Neural progenitor cell (in vitro differentiated cells): ENCODE data around the gene OSBPL8. TPM values are rescaled to one million over a fixed set of nuclear protein-coding genes. Genes with fewer than 3 reads are reported as not detected.

Experiments used
- DNase-seq: peaks from one replicate; pipeline ENCODE4 v3.0.0-alpha.2; 2016; ENCODE audit warnings: low spot score
- H2AFZ ChIP-seq: fragments of 200-600 bp; sonication (generic); replicated peaks from 2 replicates; pipeline ENCODE4 v1.6.1; 2016; ENCODE audit warnings: antibody characterized with exemption
- H3F3A ChIP-seq: fragments of 200-600 bp; sonication (generic); 2 replicates; pipeline ENCODE4 v1.6.1; 2016; ENCODE audit warnings: antibody characterized with exemption, low read depth
- H3K27ac ChIP-seq: fragments of 200-600 bp; sonication (generic); 2 replicates; pipeline ENCODE4 v1.5.1; 2016; ENCODE audit warnings: mild to moderate bottlenecking
- H3K27me3 ChIP-seq: fragments of 200-600 bp; sonication (generic); 2 replicates; pipeline ENCODE4 v1.6.1; 2016; ENCODE audit warnings: mild to moderate bottlenecking, moderate library complexity
- H3K36me3 ChIP-seq: fragments of 200-600 bp; sonication (generic); 2 replicates; pipeline ENCODE4 v1.5.1; 2016
- H3K4me1 ChIP-seq: fragments of 200-600 bp; sonication (generic); 2 replicates; pipeline ENCODE4 v1.6.1; 2016; ENCODE audit warnings: mixed run types
- H3K4me2 ChIP-seq: fragments of 200-600 bp; sonication (generic); 2 replicates; pipeline ENCODE4 v1.6.1; 2016
- H3K4me3 ChIP-seq: fragments of 200-600 bp; sonication (generic); 2 replicates; pipeline ENCODE4 v1.5.1; 2016
- H3K79me2 ChIP-seq: fragments of 200-600 bp; sonication (generic); 2 replicates; pipeline ENCODE4 v1.6.1; 2016; ENCODE audit warnings: low read depth
- H3K9ac ChIP-seq: fragments of 200-600 bp; sonication (generic); 2 replicates; pipeline ENCODE4 v1.6.1; 2016
- H3K9me3 ChIP-seq: fragments of 200-600 bp; sonication (generic); 2 replicates; pipeline ENCODE4 v1.5.1; 2016; ENCODE audit warnings: low read depth
- H4K20me1 ChIP-seq: fragments of 200-600 bp; sonication (generic); 2 replicates; pipeline ENCODE4 v1.6.1; 2016; ENCODE audit warnings: low read depth
- H3K27ac Mint-ChIP-seq: 3 replicates; pipeline ENCODE4 v1.8.0; 2021; ENCODE audit warnings: mixed read lengths
- H3K27me3 Mint-ChIP-seq: 2 replicates; pipeline ENCODE4 v1.8.0; 2022; ENCODE audit warnings: low read depth, mild to moderate bottlenecking, inconsistent platforms, moderate library complexity, mixed read lengths; ENCODE audit not compliant: insufficient read depth
- H3K36me3 Mint-ChIP-seq: 3 replicates; pipeline ENCODE4 v1.8.0; 2021; ENCODE audit warnings: mixed read lengths
- H3K4me1 Mint-ChIP-seq: 3 replicates; pipeline ENCODE4 v1.8.0; 2021; ENCODE audit warnings: mixed read lengths
- H3K4me3 Mint-ChIP-seq: 3 replicates; pipeline ENCODE4 v1.8.0; 2021; ENCODE audit warnings: mild to moderate bottlenecking, moderate library complexity, mixed read lengths
- H3K9me3 Mint-ChIP-seq: 3 replicates; pipeline ENCODE4 v1.8.0; 2020; ENCODE audit warnings: mixed read lengths
- EZH2 ChIP-seq: fragments of 200-600 bp; sonication (generic); IDR thresholded peaks from 2 replicates; pipeline ENCODE4 v1.6.1; 2017; ENCODE audit warnings: antibody characterized with exemption, mild to moderate bottlenecking, moderate library complexity
- EZH2phosphoT487 ChIP-seq: fragments of 200-600 bp; sonication (generic); IDR thresholded peaks from 2 replicates; pipeline ENCODE4 v1.6.1; 2017; ENCODE audit warnings: antibody characterized with exemption
- total RNA-seq: library from RNA; depleted of rRNA; stranded (reverse); fragments of >200 nt; gene quantifications from 2 replicates; pipeline ENCODE4 v1.2.3, GENCODE V29; 2015; ENCODE audit warnings: low replicate concordance
- TF ChIP-seq, protein P1 (sequence below): fragments of 200-600 bp; sonication (generic); IDR thresholded peaks from 2 replicates; pipeline ENCODE4 v1.5.1; 2017; ENCODE audit warnings: antibody characterized with exemption, mild to moderate bottlenecking

Gene OSBPL8
- total RNA-seq, 1 donor from 2014 or later = 93.6 TPM

GRCh38 chr12:76311796-76312195 lies 247.8 kb downstream of the OSBPL8 start:
- Mint-ChIP-seq H3K4me3 (no peak overlapping the region), H3K4me1 (peaks cover 11% of the 10 kb centered on the region), H3K27me3 (peaks cover 8% of the 10 kb centered on the region), H3K36me3 (no peaks in the 10 kb centered on the region), H3K9me3 (no peaks in the 10 kb centered on the region), H3K27ac (no peak overlapping the region)
- no peaks in the 10 kb centered on the region for H3K9me3 ChIP-seq
- no peak overlapping the region for H3K4me3 ChIP-seq
- no peak for DNase-seq
- no peaks in the 10 kb centered on the region for H4K20me1 ChIP-seq
- H3K4me2 ChIP-seq = no peak overlapping the region
- H3K36me3 ChIP-seq = no peaks in the 10 kb centered on the region
- H3F3A ChIP-seq = no peaks in the 10 kb centered on the region
- H3K4me1 ChIP-seq = peaks cover 5% of the 10 kb centered on the region
- no peak overlapping the region for H3K27ac ChIP-seq
- no peaks in the 10 kb centered on the region for H3K27me3 ChIP-seq
- H3K9ac ChIP-seq = no peak overlapping the region
- no peak overlapping the region for H2AFZ ChIP-seq
- TF ChIP-seq, protein P1, sequence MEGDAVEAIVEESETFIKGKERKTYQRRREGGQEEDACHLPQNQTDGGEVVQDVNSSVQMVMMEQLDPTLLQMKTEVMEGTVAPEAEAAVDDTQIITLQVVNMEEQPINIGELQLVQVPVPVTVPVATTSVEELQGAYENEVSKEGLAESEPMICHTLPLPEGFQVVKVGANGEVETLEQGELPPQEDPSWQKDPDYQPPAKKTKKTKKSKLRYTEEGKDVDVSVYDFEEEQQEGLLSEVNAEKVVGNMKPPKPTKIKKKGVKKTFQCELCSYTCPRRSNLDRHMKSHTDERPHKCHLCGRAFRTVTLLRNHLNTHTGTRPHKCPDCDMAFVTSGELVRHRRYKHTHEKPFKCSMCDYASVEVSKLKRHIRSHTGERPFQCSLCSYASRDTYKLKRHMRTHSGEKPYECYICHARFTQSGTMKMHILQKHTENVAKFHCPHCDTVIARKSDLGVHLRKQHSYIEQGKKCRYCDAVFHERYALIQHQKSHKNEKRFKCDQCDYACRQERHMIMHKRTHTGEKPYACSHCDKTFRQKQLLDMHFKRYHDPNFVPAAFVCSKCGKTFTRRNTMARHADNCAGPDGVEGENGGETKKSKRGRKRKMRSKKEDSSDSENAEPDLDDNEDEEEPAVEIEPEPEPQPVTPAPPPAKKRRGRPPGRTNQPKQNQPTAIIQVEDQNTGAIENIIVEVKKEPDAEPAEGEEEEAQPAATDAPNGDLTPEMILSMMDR = no peak
- TF ChIP-seq EZH2phosphoT487 = no peak
- no peak for TF ChIP-seq EZH2
- no peaks in the 10 kb centered on the region for H3K79me2 ChIP-seq

DNA sequence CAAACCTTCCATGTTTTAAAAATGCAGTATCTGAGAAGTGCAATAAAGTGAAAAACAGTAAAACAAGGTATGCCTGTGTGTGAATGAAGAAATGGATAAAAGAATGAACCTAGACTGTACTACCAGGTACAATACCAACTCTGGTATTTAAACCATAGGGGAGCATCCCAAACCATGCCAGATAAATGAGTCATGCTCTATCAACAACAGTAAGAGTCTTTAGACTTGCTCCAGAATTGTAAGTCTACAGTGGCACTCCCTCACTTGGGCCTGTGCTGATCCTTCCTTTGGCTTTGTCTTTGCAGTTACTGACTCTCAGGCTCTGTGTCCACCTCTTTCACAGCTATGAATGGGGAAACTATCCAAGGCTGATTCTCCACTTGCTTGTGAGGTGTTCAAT lies 249.5 kb downstream of the OSBPL8 start:
- no peak overlapping the region for H3K4me3 ChIP-seq
- Mint-ChIP-seq H3K9me3 (no peaks in the 10 kb centered on the region), H3K27ac (no peak overlapping the region), H3K27me3 (peaks cover 7% of the 10 kb centered on the region), H3K4me1 (peaks cover 11% of the 10 kb centered on the region), H3K36me3 (no peaks in the 10 kb centered on the region), H3K4me3 (no peak overlapping the region)
- no peaks in the 10 kb centered on the region for H3K9me3 ChIP-seq
- no peaks in the 10 kb centered on the region for H3K79me2 ChIP-seq
- no peaks in the 10 kb centered on the region for H4K20me1 ChIP-seq
- H3K4me2 ChIP-seq = no peak overlapping the region
- no peaks in the 10 kb centered on the region for H3K36me3 ChIP-seq
- H3K27ac ChIP-seq = no peak overlapping the region
- no peak overlapping the region for H3K9ac ChIP-seq
- H3K4me1 ChIP-seq = peaks cover 5% of the 10 kb centered on the region
- H2AFZ ChIP-seq = no peak overlapping the region
- H3K27me3 ChIP-seq = no peaks in the 10 kb centered on the region
- TF ChIP-seq, protein P1 = no peak
- TF ChIP-seq EZH2 (no peak), EZH2phosphoT487 (no peak)
- H3F3A ChIP-seq = no peaks in the 10 kb centered on the region
- DNase-seq = no peak

- peaks cover 7% of the 10 kb centered on the region for H3K27me3 Mint-ChIP-seq
- H2AFZ ChIP-seq = no peak overlapping the region
- no peak overlapping the region for H3K9ac ChIP-seq
These were observed 250.7 kb downstream of the OSBPL8 start for GRCh38 chr12:76308866-76309265.

More at GRCh38 chr12:76308866-76309265, 250.7 kb downstream of the OSBPL8 start:
- Histone ChIP-seq H3K27me3 (no peaks in the 10 kb centered on the region), H3F3A (no peaks in the 10 kb centered on the region), H3K9me3 (no peaks in the 10 kb centered on the region), H3K79me2 (no peaks in the 10 kb centered on the region), H3K27ac (no peak overlapping the region), H3K4me1 (peaks cover 5% of the 10 kb centered on the region), H3K4me2 (no peak overlapping the region), H3K4me3 (no peak overlapping the region), H3K36me3 (no peaks in the 10 kb centered on the region), H4K20me1 (no peaks in the 10 kb centered on the region)
- Mint-ChIP-seq H3K36me3 (no peaks in the 10 kb centered on the region), H3K4me3 (no peak overlapping the region), H3K4me1 (peaks cover 11% of the 10 kb centered on the region), H3K27ac (no peak overlapping the region), H3K9me3 (no peaks in the 10 kb centered on the region)
- TF ChIP-seq EZH2 (no peak), EZH2phosphoT487 (no peak)
- TF ChIP-seq, protein P1 = no peak
- DNase-seq = no peak
